Caco-2 (cell line): ENCODE measurements around the gene HABP2. TPM values are rescaled to one million over a fixed set of nuclear protein-coding genes. Genes with fewer than 3 reads are reported as not detected.

Experiments used
- BruUV-seq: library from RNA; stranded (reverse); fragments of 400-500 nt; replicated peaks from 2 replicates; lab custom pipeline; 2021; lab: Mats Ljungman, UMichigan
- CTCF ChIA-PET: fragments of 300-600 bp; sonication (Branson Sonifier 250); formaldehyde crosslinking; loops from one replicate; lab custom pipeline; 2022; ENCODE audit warnings: antibody characterized with exemption; lab: Charles Lee
- POLR2A ChIA-PET: fragments of 300-600 bp; sonication (Branson Sonifier 250); formaldehyde crosslinking; loops from one replicate; lab custom pipeline; 2022; ENCODE audit warnings: antibody characterized with exemption; lab: Charles Lee
- DNase-seq, 2 experiments: peaks; one replicate each; pipeline versions ENCODE4 v3.0.0 to v3.0.0-alpha.2; 2020 to 2022
- H3K27me3 ChIP-seq: replicated peaks from 2 replicates; pipeline ENCODE4 v1.6.0; 2011; ENCODE audit warnings: low read length; ENCODE audit not compliant: control insufficient read depth, insufficient read depth
- H3K36me3 ChIP-seq: 2 replicates; pipeline ENCODE4 v1.5.1; 2011; ENCODE audit warnings: low read length; ENCODE audit not compliant: control insufficient read depth, insufficient read depth
- H3K4me1 ChIP-seq: fragments of 250-450 bp; sonication (Bioruptor Pico); 2 replicates; pipeline ENCODE4 v1.5.1; 2020; ENCODE audit warnings: mild to moderate bottlenecking
- H3K4me3 ChIP-seq: 2 replicates; pipeline ENCODE4 v1.5.1; 2011; ENCODE audit warnings: low read depth, mild to moderate bottlenecking, control low read depth, low read length
- H3K9me3 ChIP-seq: fragments of 250-450 bp; sonication (Bioruptor Pico); 2 replicates; pipeline ENCODE4 v1.5.1; 2020; ENCODE audit warnings: mild to moderate bottlenecking, moderate library complexity
- H3K27ac Mint-ChIP-seq: one replicate; pipeline ENCODE4 v1.8.0; 2022; ENCODE audit warnings: mixed read lengths; ENCODE audit not compliant: unreplicated experiment
- H3K27me3 Mint-ChIP-seq: one replicate; pipeline ENCODE4 v1.8.0; 2022; ENCODE audit warnings: mixed read lengths; ENCODE audit not compliant: insufficient read depth, unreplicated experiment
- H3K36me3 Mint-ChIP-seq: one replicate; pipeline ENCODE4 v1.8.0; 2022; ENCODE audit warnings: mild to moderate bottlenecking, mixed read lengths; ENCODE audit not compliant: insufficient read depth, unreplicated experiment
- H3K4me1 Mint-ChIP-seq: one replicate; pipeline ENCODE4 v1.8.0; 2022; ENCODE audit warnings: low read depth, mixed read lengths; ENCODE audit not compliant: unreplicated experiment
- H3K4me3 Mint-ChIP-seq: one replicate; pipeline ENCODE4 v1.8.0; 2022; ENCODE audit warnings: mild to moderate bottlenecking, moderate library complexity, mixed read lengths; ENCODE audit not compliant: unreplicated experiment
- H3K9me3 Mint-ChIP-seq: one replicate; pipeline ENCODE4 v1.8.0; 2022; ENCODE audit warnings: mixed read lengths; ENCODE audit not compliant: unreplicated experiment
- CTCF ChIP-seq, 2 experiments: fragments of 200-600 bp in 1 of 2; IDR thresholded peaks; 1 replicate in 1 of 2; 2 replicates in 1 of 2; pipeline versions ENCODE4 v1.5.1 to v1.8.0; 2011 to 2022; ENCODE audit warnings: antibody characterized with exemption in 1 of 2, control low read depth in 1 of 2, inconsistent platforms in 1 of 2, low read depth in 1 of 2, low read length in 1 of 2, mild to moderate bottlenecking in 1 of 2, moderate library complexity in 1 of 2; ENCODE audit not compliant: insufficient read depth in 1 of 2, severe bottlenecking in 1 of 2, unreplicated experiment in 1 of 2
- intact Hi-C: fragments of 100-400 bp; cut with micrococcal nuclease; formaldehyde crosslinking; loops from one replicate; pipeline ENCODE4 v1.10.0; 2022; ENCODE audit not compliant: unreplicated experiment
- total RNA-seq: library from RNA; stranded (reverse); gene quantifications from 2 replicates; pipeline ENCODE4 v1.2.3, GENCODE V29; 2022

HABP2 gene
- total RNA-seq, 1 experiment from 2014 or later, result 21.0 TPM

GRCh38 chr10:113631684-113632367, 79.0 kb downstream of the HABP2 start:
- Mint-ChIP-seq H3K27me3 (no peaks in the 10 kb centered on the region), H3K9me3 (no peaks in the 10 kb centered on the region), H3K27ac (no peak overlapping the region)

More at GRCh38 chr10:113631684-113632367, 79.0 kb downstream of the HABP2 start:
- no peaks in the 10 kb centered on the region for H3K9me3 ChIP-seq
- intact Hi-C loops, result no loop called here
- Mint-ChIP-seq H3K4me3 (no peak overlapping the region), H3K36me3 (no peaks in the 10 kb centered on the region), H3K4me1 (no peaks in the 10 kb centered on the region)
- no peak overlapping the region for H3K4me3 ChIP-seq
- H3K27me3 ChIP-seq, result no peaks in the 10 kb centered on the region
- 0 out of 2 replicates have a peak, but pooled peaks cover 3% of the 10 kb centered on the region for H3K4me1 ChIP-seq
- BruUV-seq, result no TSS peak
- no peak for TF ChIP-seq CTCF (IDR thresholded peaks at IDR 0.05; ENCODE audit: insufficient read depth in 1 of 2, low read depth in 1 of 2, low read length in 1 of 2, severe bottlenecking in 1 of 2, unreplicated experiment in 1 of 2)
- ChIA-PET POLR2A (no interaction called here), CTCF (no interaction called here)
- no peak for DNase-seq
- no peaks in the 10 kb centered on the region for H3K36me3 ChIP-seq

Other genes starting within 250 kb of the HABP2 start
- 0.05 and 0.09 TPM in 2 replicates for gene NRAP, start 111.0 kb downstream of the HABP2 start, total RNA-seq
- gene CASP7, start 126.9 kb downstream of the HABP2 start, total RNA-seq, result 23.0 and 23.9 TPM in 2 replicates
- not detected in 2 replicates for gene PLEKHS1, start 198.6 kb downstream of the HABP2 start, total RNA-seq